Right kidney (tissue), 9 donors: ENCODE results near the gene GARS1.

Experiments used
- DNase-seq: peaks from one replicate; pipeline ENCODE4 v3.0.0-alpha.2; 2016
- long read RNA-seq, 8 donors: transcript quantifications; one replicate each; lab custom pipeline, GENCODE V29; 2026

GARS1 gene, protein sequence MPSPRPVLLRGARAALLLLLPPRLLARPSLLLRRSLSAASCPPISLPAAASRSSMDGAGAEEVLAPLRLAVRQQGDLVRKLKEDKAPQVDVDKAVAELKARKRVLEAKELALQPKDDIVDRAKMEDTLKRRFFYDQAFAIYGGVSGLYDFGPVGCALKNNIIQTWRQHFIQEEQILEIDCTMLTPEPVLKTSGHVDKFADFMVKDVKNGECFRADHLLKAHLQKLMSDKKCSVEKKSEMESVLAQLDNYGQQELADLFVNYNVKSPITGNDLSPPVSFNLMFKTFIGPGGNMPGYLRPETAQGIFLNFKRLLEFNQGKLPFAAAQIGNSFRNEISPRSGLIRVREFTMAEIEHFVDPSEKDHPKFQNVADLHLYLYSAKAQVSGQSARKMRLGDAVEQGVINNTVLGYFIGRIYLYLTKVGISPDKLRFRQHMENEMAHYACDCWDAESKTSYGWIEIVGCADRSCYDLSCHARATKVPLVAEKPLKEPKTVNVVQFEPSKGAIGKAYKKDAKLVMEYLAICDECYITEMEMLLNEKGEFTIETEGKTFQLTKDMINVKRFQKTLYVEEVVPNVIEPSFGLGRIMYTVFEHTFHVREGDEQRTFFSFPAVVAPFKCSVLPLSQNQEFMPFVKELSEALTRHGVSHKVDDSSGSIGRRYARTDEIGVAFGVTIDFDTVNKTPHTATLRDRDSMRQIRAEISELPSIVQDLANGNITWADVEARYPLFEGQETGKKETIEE
- long read RNA-seq, donor 1, transcript GARS-201 (17 exons, 2,634 nt), result major isoform, 15 of 29 reads
- long read RNA-seq, donor 1, transcript GARS-209 (2 exons, 772 nt), result minor isoform, 10 of 29 reads
- long read RNA-seq, donor 1, partial matches to known transcripts, result 0 of 29 reads
- long read RNA-seq, donor 1, other reads (novel, unspliced or antisense), result 0 of 29 reads
- long read RNA-seq, donor 2, transcript GARS-201 (17 exons, 2,634 nt), result major isoform, 6 of 10 reads
- long read RNA-seq, donor 2, partial matches to known transcripts, result 0 of 10 reads
- long read RNA-seq, donor 2, other reads (novel, unspliced or antisense), result 0 of 10 reads
- long read RNA-seq, donor 3, transcript GARS-201 (17 exons, 2,634 nt), result major isoform, 6 of 12 reads
- long read RNA-seq, donor 3, partial matches to known transcripts, result 0 of 12 reads
- long read RNA-seq, donor 3, other reads (novel, unspliced or antisense), result 0 of 12 reads
- long read RNA-seq, donor 4, transcript GARS-201 (17 exons, 2,634 nt), result major isoform, 13 of 31 reads
- long read RNA-seq, donor 4, transcript GARS-209 (2 exons, 772 nt), result minor isoform, 10 of 31 reads
- long read RNA-seq, donor 4, partial matches to known transcripts, result 6 of 31 reads
- long read RNA-seq, donor 4, other reads (novel, unspliced or antisense), result 0 of 31 reads
- long read RNA-seq, donor 5, transcript GARS-201 (17 exons, 2,634 nt), result major isoform, 8 of 19 reads
- long read RNA-seq, donor 5, transcript GARS-209 (2 exons, 772 nt), result minor isoform, 5 of 19 reads
- long read RNA-seq, donor 5, partial matches to known transcripts, result 5 of 19 reads
- long read RNA-seq, donor 5, other reads (novel, unspliced or antisense), result 0 of 19 reads
- long read RNA-seq, donor 6, transcript GARS-201 (17 exons, 2,634 nt), result major isoform, 7 of 16 reads
- long read RNA-seq, donor 6, partial matches to known transcripts, result 5 of 16 reads
- long read RNA-seq, donor 6, other reads (novel, unspliced or antisense), result 0 of 16 reads
- long read RNA-seq, donor 7, transcript GARS-209 (2 exons, 772 nt), result minor isoform, 7 of 34 reads
- long read RNA-seq, donor 7, transcript GARS-201 (17 exons, 2,634 nt), result major isoform, 11 of 34 reads
- long read RNA-seq, donor 7, partial matches to known transcripts, result 15 of 34 reads
- long read RNA-seq, donor 7, other reads (novel, unspliced or antisense), result 0 of 34 reads
- long read RNA-seq, donor 8, transcript GARS-201 (17 exons, 2,634 nt), result major isoform, 15 of 22 reads
- long read RNA-seq, donor 8, transcript GARS-209 (2 exons, 772 nt), result minor isoform, 6 of 22 reads
- long read RNA-seq, donor 8, partial matches to known transcripts, result 0 of 22 reads
- long read RNA-seq, donor 8, other reads (novel, unspliced or antisense), result 0 of 22 reads

DNA sequence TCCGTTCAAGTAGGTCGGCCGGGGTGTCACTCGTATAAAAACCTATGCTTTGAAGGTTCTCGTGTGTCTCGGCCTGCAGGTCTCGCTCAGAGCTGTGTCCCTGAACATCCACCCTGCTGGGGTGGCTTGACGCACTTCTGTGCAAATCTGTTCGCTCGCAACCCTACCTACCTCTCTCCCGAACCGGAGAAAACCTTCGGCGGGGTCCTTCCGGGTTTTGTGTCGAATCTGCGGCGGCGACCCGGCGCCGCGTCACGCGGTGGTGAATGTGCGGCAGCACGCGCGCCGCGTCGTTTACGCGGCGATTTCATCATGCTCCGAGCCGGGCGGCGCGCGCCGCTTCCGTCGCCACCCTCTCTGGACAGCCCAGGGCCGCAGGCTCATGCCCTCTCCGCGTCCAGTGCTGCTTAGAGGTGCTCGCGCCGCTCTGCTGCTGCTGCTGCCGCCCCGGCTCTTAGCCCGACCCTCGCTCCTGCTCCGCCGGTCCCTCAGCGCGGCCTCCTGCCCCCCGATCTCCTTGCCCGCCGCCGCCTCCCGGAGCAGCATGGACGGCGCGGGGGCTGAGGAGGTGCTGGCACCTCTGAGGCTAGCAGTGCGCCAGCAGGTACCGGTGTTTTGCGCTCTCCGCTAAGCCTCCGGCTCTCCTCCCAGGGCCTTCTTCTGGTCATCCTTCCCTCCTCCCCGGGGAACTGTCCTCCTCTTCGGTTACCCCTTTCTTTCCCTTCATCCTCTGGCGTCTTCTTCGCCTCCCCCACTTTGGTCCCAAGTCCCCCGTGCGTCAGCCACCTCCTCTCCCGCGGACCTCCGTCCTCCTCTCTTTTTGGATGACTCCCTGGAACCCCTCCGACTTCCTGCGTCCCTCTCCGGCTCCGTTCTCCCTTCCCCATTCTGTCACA lies at the start of gene GARS1:
TSS of gene GARS1 (plus strand) at position 339 of the 896 bp plus-strand sequence. CDS start at position 383, 44 bp downstream.
- peak; percentile 93 for DNase-seq

DNA sequence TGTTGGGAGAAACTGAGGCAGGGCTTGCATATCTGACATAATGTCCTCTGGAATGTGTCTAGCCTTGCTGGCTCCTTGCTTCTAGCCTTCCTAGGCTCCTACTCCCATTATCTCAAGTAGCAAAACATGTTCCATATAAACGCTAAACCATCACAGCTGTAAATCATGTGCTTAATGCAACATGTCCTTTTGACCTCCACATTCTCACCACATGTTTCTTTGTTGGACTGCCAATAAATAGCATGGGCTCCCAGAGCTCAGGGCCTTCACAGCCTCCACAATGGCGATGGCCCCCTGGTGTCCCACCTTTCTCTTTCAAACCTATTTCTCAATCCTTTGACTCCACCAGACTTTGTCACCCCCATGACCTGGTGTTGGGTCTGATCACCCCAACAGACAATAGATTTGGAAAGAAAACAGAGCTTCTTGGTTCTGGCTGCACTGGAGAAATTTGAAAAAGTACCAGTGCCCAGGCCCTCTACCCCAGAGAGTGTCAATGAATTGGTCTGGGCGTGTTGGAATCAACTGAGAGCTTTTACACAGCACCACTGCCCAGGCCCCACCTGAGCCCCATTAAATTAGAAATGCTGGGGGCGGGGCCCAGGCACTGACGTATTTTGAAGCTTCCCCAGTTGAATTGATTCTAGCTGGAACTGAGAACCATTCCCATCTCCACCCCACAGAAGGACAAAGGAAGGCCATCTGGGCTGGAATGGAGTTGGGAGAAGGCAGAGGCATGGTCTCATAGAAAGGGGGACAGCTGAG lies 48.7 kb upstream of the GARS1 start:
- no peak for DNase-seq

- no peak for DNase-seq
Observed at GRCh38 chr7:30546596-30546995, 48.1 kb upstream of the GARS1 start.

- peak; percentile 47 for DNase-seq
Observed at GRCh38 chr7:30548845-30549244, 45.8 kb upstream of the GARS1 start.

DNA sequence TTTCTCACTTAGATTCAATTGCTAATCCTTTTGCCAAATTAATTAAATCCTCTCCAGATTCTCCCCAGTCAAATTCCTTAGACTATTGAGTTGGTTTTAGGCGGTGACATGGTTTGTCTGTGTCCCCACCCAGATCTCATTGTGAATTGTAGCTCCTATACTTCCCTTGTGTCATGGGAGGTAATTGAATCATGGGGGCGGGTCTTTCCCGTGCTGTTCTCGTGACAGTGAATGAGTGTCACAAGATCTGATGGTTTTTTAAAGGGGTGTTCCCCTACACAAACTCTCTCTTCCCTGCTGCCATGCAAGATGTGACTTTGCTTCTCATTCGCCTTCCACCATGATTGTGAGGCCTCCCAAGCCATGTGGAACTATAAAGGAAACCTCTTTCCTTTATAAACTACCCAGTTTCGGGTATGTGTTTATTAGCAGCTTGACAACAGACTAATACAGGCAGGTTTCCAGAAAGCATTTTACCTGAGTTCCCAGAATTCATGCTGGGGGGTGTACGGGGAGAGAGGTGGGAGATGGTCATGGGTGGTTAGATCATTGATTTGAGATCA lies 44.7 kb upstream of the GARS1 start:
- DNase-seq, result no peak

GRCh38 chr7:30552330-30552729 lies 42.3 kb upstream of the GARS1 start:
- no peak for DNase-seq

DNA sequence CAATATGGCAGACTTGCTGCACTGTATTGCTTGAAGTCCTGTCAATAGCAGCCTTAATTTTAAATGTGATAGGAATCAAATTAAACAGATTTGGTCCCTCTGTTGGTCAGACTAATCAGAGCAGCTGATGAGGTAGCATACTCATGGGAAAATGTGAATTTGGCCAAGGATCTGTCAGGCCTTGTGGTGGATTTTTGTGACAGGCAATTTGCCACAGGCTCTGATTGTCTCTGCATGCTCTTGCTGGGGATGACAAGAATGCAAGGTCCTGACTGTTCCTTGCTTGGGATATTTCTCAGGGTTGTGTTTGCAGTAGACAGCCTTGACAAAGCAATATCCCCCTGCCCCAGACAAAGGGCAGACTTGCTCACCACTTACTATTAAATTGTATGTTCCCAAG lies 41.5 kb upstream of the GARS1 start:
- DNase-seq, result no peak

DNA sequence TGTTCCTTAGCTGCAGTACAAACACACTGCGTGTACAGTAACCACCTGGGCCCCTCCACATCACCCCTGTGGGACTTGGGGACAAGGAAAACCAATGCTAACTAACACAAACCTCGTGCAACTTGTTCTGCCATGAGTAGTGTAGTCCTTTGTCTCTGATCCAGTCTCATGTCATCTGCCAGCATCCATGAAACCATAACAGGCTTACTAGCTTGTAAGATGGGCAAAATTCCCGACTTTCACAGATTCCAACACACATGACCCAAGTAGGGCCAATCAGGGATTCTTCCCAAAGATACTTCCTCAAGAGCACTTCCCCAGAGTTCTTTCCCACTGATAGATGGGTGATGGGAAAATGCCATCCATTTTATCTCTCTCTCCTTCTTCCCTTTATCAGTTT lies 41.1 kb upstream of the GARS1 start:
- no peak for DNase-seq

DNA sequence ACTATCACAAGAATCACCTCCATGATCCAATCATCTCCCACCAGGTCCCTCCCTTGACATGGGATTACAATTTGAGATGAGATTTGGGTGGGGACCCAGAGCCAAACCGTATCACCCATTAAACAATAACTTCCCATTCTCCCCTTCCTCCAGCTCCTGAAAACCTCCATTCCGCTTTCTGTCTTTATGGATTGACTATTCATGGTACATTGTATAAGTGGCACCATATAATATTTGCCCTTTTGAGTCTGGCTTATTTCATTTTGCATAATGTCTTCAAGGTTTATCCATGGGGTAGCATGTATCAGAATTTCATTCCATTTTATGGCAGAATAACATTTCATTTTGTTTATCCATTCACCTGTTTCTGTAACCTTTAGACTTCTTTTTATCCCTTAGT lies 39.2 kb upstream of the GARS1 start:
- DNase-seq, result no peak

GRCh38 chr7:30556840-30557239 lies 37.8 kb upstream of the GARS1 start:
- DNase-seq, result no peak

- no peak for DNase-seq
Observed at GRCh38 chr7:30557245-30557644, 37.4 kb upstream of the GARS1 start.

GRCh38 chr7:30559611-30560010 lies 35.1 kb upstream of the GARS1 start:
- no peak for DNase-seq

GRCh38 chr7:30561389-30561788 lies 33.3 kb upstream of the GARS1 start:
- no peak for DNase-seq

- DNase-seq, result no peak
Observed at GRCh38 chr7:30562498-30562897, 32.2 kb upstream of the GARS1 start.

DNA sequence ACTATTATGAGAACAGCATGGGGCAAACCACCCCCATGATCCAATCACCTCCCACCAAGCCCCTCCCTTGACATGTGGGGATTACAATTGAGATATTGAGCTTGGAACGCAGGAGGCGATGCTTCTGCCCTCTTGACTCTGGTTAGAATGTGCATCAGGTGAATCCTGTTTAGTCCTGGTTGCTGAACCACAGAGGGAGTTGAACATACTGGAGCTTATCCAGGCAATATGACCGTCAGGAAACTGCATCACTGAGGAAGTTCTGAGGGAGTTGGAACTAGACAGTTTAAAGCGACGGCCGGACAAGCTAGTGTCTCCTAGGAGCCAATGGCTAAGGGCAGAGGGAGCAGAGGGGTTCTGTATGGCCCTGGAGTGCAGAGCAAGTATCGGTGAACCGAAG lies 31.8 kb upstream of the GARS1 start:
- DNase-seq, result no peak

- DNase-seq, result no peak
Observed at GRCh38 chr7:30563326-30563942, 31.2 kb upstream of the GARS1 start.

DNA sequence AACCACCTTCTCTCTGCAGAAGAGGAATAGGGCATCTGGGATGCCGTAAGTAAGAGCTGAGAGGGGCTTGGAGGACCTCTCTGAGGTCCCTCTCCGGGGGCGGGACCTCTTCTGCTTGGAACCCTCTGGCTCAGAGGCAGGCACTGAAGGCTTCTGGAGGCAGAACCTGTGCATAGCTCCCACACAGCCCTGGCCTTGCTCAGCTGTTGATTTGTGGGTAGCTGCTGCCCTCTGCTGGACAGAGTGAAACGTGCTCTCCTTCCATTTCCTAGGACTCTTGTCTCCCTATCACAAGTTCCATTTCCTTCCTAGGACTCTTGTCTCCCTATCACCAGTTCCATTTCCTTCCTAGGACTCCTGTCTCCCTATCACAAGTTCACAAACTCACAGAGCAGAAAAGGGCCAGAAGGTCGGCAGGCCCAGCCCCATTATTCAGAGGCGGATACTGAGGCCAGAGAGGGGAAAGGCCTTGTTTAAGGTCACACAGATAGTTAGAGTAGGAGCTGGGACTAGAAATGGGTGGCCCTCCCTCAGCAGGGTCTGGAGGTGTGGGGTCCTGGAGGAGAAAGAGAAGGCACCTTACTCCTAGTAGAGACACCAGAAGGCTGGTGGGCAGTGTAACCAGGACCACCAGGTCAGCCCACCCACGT lies 30.3 kb upstream of the GARS1 start:
- DNase-seq, result peak; percentile 64

DNA sequence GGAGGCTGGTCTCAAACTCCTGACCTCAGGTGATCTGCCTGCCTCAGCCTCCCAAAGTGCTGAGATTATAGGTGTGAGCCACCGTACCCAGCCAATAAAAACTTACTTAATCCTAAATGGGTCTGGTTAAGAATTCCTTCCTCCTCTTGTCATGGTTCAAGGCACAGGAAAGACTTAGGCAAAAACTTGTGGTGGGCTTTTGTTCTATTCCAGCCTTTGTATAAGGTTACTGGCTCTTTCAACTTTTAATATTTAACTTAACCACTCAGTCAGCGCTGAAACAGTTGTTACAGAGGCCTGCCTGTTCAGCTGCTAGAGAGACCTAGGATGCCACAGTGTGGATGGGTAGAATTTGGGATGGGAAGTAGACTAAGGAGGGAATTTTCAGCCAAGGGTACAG lies 28.1 kb upstream of the GARS1 start:
- DNase-seq, result no peak
